Tibial nerve (tissue), 4 donors: Measurements from ENCODE around the gene OBSCN. TPM values are rescaled to one million over a fixed set of nuclear protein-coding genes. Genes with fewer than 3 reads are reported as not detected.

Experiments
- DNase-seq, 2 donors: peaks; one replicate each; pipeline ENCODE4 v3.0.0-alpha.2; 2019; ENCODE audit warnings: low spot score in 2 of 2
- H3K27ac ChIP-seq, 4 donors: fragments of 200-600 bp; sonication (generic) in 3 of 4; one replicate each; pipeline ENCODE4 v1.5.1; 2017 to 2019; ENCODE audit warnings: mild to moderate bottlenecking in 1 of 4
- H3K27me3 ChIP-seq, 2 donors: fragments of 200-600 bp; sonication (generic) in 1 of 2; one replicate each; pipeline versions ENCODE4 v1.5.1 to v1.6.0; 2017 to 2019
- H3K36me3 ChIP-seq, 3 donors: fragments of 200-600 bp; sonication (generic); one replicate each; pipeline ENCODE4 v1.5.1; 2018 to 2019
- H3K4me1 ChIP-seq, 4 donors: fragments of 200-600 bp; sonication (generic) in 3 of 4; one replicate each; pipeline ENCODE4 v1.5.1; 2017 to 2019
- H3K4me3 ChIP-seq, 4 donors: fragments of 200-600 bp; sonication (generic) in 3 of 4; one replicate each; pipeline ENCODE4 v1.5.1; 2017 to 2019; ENCODE audit warnings: mild to moderate bottlenecking in 1 of 4, moderate library complexity in 1 of 4
- H3K9me3 ChIP-seq, 4 donors: fragments of 200-600 bp; sonication (generic) in 3 of 4; one replicate each; pipeline ENCODE4 v1.5.1; 2017 to 2019
- CTCF ChIP-seq, 5 experiments: fragments of 200-600 bp in 3 of 5; fragments of 450-650 bp in 2 of 5; sonication (generic) in 3 of 5; IDR thresholded peaks; one replicate each; pipeline ENCODE4 v1.5.1; 2016 to 2019; ENCODE audit warnings: antibody characterized with exemption in 5 of 5, mild to moderate bottlenecking in 3 of 5, moderate library complexity in 2 of 5
- EP300 ChIP-seq, 2 donors: sonication (generic); formaldehyde crosslinking; IDR thresholded peaks; one replicate each; pipeline ENCODE4 v1.6.1; 2017; ENCODE audit warnings: antibody characterized with exemption in 2 of 2, mild to moderate bottlenecking in 1 of 2
- POLR2A ChIP-seq, 2 donors: fragments of 450-650 bp; IDR thresholded peaks; one replicate each; pipeline ENCODE4 v1.6.1; 2017; ENCODE audit warnings: antibody characterized with exemption in 2 of 2, mild to moderate bottlenecking in 2 of 2, moderate library complexity in 2 of 2
- WGBS, 2 donors: methylation state at CpG; one replicate each; pipeline ENCODE4 v1.1.5; 2018; 5-methylcytosine and 5-hydroxymethylcytosine counted together
- total RNA-seq, 4 donors: library from RNA; depleted of rRNA; stranded (reverse); fragments of >200 nt; gene quantifications; one replicate each; pipeline ENCODE4 v1.1.0, GENCODE V29; 2016

The OBSCN gene
- total RNA-seq, 4 donors from 2014 or later: 8.5 to 22.6 (median 19.0) TPM

GRCh38 chr1:228305721-228306152 lies 97.9 kb downstream of the OBSCN start:
- DNase-seq: no peak
- H3K36me3 ChIP-seq: peaks cover 0 to 33% (median 0%) of the 10 kb centered on the region in 3 donors

GRCh38 chr1:228306275-228307217 lies 98.7 kb downstream of the OBSCN start:
- TF ChIP-seq CTCF (IDR thresholded peaks at IDR 0.05) (no peak), EP300 (IDR thresholded peaks at IDR 0.05) (no peak), POLR2A (IDR thresholded peaks at IDR 0.05) (no peak)
- Histone ChIP-seq H3K9me3 (peaks cover 0 to 32% (median 10%) of the 10 kb centered on the region in 4 donors), H3K4me1 (no peaks in the 10 kb centered on the region), H3K27ac (no peak overlapping the region), H3K36me3 (peaks cover 0 to 27% (median 0%) of the 10 kb centered on the region in 3 donors), H3K27me3 (no peaks in the 10 kb centered on the region), H3K4me3 (no peak overlapping the region)
- 75 to 79% methylated on average over 25 to 34 of the region's 35 CpGs for WGBS, 2 donors
- DNase-seq: no peak

More at GRCh38 chr1:228305721-228306152, 97.9 kb downstream of the OBSCN start:
- WGBS, 2 donors: 84 to 85% methylated on average over 4 to 6 of the region's 6 CpGs
- peaks cover 0 to 38% (median 14%) of the 10 kb centered on the region in 4 donors for H3K9me3 ChIP-seq
- no peak for TF ChIP-seq POLR2A (IDR thresholded peaks at IDR 0.05)
- no peak for TF ChIP-seq EP300 (IDR thresholded peaks at IDR 0.05)
- no peak for TF ChIP-seq CTCF (IDR thresholded peaks at IDR 0.05)
- no peaks in the 10 kb centered on the region for H3K27me3 ChIP-seq
- H3K4me1 ChIP-seq: no peaks in the 10 kb centered on the region
- H3K27ac ChIP-seq: no peak overlapping the region
- no peak overlapping the region for H3K4me3 ChIP-seq

GRCh38 chr1:228307218-228308023 lies 99.6 kb downstream of the OBSCN start:
- Histone ChIP-seq H3K27ac (no peak overlapping the region), H3K4me1 (no peaks in the 10 kb centered on the region), H3K36me3 (peaks cover 0 to 25% (median 0%) of the 10 kb centered on the region in 3 donors), H3K27me3 (no peaks in the 10 kb centered on the region), H3K9me3 (peaks cover 0 to 32% (median 2%) of the 10 kb centered on the region in 4 donors), H3K4me3 (no peak overlapping the region)
- DNase-seq: no peak
- 78 to 85% methylated on average over 19 to 22 of the region's 22 CpGs for WGBS, 2 donors
- no peak for TF ChIP-seq POLR2A (IDR thresholded peaks at IDR 0.05)
- no peak for TF ChIP-seq CTCF (IDR thresholded peaks at IDR 0.05)
- TF ChIP-seq EP300 (IDR thresholded peaks at IDR 0.05): no peak

GRCh38 chr1:228308085-228308601 lies 100.3 kb downstream of the OBSCN start:
- H3K27ac ChIP-seq: no peak overlapping the region
- no peak for DNase-seq
- H3K9me3 ChIP-seq: peaks cover 0 to 32% (median 4%) of the 10 kb centered on the region in 4 donors
- no peak for TF ChIP-seq POLR2A (IDR thresholded peaks at IDR 0.05)
- no peak for TF ChIP-seq EP300 (IDR thresholded peaks at IDR 0.05)
- no peak for TF ChIP-seq CTCF (IDR thresholded peaks at IDR 0.05)
- no peaks in the 10 kb centered on the region for H3K4me1 ChIP-seq
- WGBS, 2 donors: 93 to 95% methylated on average over 18 of the region's 18 CpGs
- peaks cover 0 to 19% (median 0%) of the 10 kb centered on the region in 3 donors for H3K36me3 ChIP-seq
- H3K27me3 ChIP-seq: no peaks in the 10 kb centered on the region
- no peak overlapping the region for H3K4me3 ChIP-seq
